ENCODE results near the gene TEAD3. TPM values are rescaled to one million over a fixed set of nuclear protein-coding genes. Genes with fewer than 3 reads are reported as not detected.

TEAD3 gene
- total and polyA plus RNA-seq, 10 of the 15 experiments (the other 5 are each of a cell fraction or from before 2014, with no cell fraction given): 0.02 to 0.28 (median 0.18) TPM; not detected in 5

GRCh38 chr6:35452183-35453090 lies 44.4 kb downstream of the TEAD3 start, which contains the start of gene FANCE (continued):
- TF ChIP-seq, protein P1, sequence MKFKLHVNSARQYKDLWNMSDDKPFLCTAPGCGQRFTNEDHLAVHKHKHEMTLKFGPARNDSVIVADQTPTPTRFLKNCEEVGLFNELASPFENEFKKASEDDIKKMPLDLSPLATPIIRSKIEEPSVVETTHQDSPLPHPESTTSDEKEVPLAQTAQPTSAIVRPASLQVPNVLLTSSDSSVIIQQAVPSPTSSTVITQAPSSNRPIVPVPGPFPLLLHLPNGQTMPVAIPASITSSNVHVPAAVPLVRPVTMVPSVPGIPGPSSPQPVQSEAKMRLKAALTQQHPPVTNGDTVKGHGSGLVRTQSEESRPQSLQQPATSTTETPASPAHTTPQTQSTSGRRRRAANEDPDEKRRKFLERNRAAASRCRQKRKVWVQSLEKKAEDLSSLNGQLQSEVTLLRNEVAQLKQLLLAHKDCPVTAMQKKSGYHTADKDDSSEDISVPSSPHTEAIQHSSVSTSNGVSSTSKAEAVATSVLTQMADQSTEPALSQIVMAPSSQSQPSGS (IDR thresholded peaks at IDR 0.05; ENCODE audit: low read length): no peak
- TF ChIP-seq, protein P2, sequence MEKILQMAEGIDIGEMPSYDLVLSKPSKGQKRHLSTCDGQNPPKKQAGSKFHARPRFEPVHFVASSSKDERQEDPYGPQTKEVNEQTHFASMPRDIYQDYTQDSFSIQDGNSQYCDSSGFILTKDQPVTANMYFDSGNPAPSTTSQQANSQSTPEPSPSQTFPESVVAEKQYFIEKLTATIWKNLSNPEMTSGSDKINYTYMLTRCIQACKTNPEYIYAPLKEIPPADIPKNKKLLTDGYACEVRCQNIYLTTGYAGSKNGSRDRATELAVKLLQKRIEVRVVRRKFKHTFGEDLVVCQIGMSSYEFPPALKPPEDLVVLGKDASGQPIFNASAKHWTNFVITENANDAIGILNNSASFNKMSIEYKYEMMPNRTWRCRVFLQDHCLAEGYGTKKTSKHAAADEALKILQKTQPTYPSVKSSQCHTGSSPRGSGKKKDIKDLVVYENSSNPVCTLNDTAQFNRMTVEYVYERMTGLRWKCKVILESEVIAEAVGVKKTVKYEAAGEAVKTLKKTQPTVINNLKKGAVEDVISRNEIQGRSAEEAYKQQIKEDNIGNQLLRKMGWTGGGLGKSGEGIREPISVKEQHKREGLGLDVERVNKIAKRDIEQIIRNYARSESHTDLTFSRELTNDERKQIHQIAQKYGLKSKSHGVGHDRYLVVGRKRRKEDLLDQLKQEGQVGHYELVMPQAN (conservative IDR thresholded peaks at IDR 0.05): peak; percentile 95
- TF ChIP-seq SUPT20H (IDR thresholded peaks at IDR 0.05; ENCODE audit: borderline replicate concordance, control insufficient read depth, low read depth, low read length) (no peak), LARP7 (IDR thresholded peaks at IDR 0.05) (peak; percentile 88), KLF5 (IDR thresholded peaks at IDR 0.05; ENCODE audit: partially characterized antibody) (peak; percentile 30), EP300 (IDR thresholded peaks at IDR 0.05; ENCODE audit: borderline replicate concordance in 1 of 2, control insufficient read depth in 1 of 2, low read depth in 2 of 2, low read length in 2 of 2) (no peak), GATAD2B (conservative IDR thresholded peaks at IDR 0.05; ENCODE audit: low read depth) (peak; percentile 84), NFYA (IDR thresholded peaks at IDR 0.05; ENCODE audit: borderline replicate concordance, low read depth, low read length) (no peak), PML (IDR thresholded peaks at IDR 0.05; ENCODE audit: low read length) (no peak), FOXM1 (IDR thresholded peaks at IDR 0.05; ENCODE audit: low read depth, low read length) (no peak), SREBF2 (IDR thresholded peaks at IDR 0.05; ENCODE audit: low read length) (no peak), USF2 (IDR thresholded peaks at IDR 0.05; ENCODE audit: borderline replicate concordance, low read depth, low read length) (no peak), ESRRA (IDR thresholded peaks at IDR 0.05; ENCODE audit: low read length) (no peak)
- TF ChIP-seq, protein P3, sequence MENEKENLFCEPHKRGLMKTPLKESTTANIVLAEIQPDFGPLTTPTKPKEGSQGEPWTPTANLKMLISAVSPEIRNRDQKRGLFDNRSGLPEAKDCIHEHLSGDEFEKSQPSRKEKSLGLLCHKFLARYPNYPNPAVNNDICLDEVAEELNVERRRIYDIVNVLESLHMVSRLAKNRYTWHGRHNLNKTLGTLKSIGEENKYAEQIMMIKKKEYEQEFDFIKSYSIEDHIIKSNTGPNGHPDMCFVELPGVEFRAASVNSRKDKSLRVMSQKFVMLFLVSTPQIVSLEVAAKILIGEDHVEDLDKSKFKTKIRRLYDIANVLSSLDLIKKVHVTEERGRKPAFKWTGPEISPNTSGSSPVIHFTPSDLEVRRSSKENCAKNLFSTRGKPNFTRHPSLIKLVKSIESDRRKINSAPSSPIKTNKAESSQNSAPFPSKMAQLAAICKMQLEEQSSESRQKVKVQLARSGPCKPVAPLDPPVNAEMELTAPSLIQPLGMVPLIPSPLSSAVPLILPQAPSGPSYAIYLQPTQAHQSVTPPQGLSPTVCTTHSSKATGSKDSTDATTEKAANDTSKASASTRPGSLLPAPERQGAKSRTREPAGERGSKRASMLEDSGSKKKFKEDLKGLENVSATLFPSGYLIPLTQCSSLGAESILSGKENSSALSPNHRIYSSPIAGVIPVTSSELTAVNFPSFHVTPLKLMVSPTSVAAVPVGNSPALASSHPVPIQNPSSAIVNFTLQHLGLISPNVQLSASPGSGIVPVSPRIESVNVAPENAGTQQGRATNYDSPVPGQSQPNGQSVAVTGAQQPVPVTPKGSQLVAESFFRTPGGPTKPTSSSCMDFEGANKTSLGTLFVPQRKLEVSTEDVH (IDR thresholded peaks at IDR 0.05; ENCODE audit: low read depth, partially characterized antibody): peak; percentile 70
- TF ChIP-seq, protein P4, sequence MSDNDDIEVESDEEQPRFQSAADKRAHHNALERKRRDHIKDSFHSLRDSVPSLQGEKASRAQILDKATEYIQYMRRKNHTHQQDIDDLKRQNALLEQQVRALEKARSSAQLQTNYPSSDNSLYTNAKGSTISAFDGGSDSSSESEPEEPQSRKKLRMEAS (IDR thresholded peaks at IDR 0.05; ENCODE audit: low read depth, low read length): 0 out of 2 replicates have a peak, but pooled peaks have one; percentile 21
- TF ChIP-seq, protein P5, sequence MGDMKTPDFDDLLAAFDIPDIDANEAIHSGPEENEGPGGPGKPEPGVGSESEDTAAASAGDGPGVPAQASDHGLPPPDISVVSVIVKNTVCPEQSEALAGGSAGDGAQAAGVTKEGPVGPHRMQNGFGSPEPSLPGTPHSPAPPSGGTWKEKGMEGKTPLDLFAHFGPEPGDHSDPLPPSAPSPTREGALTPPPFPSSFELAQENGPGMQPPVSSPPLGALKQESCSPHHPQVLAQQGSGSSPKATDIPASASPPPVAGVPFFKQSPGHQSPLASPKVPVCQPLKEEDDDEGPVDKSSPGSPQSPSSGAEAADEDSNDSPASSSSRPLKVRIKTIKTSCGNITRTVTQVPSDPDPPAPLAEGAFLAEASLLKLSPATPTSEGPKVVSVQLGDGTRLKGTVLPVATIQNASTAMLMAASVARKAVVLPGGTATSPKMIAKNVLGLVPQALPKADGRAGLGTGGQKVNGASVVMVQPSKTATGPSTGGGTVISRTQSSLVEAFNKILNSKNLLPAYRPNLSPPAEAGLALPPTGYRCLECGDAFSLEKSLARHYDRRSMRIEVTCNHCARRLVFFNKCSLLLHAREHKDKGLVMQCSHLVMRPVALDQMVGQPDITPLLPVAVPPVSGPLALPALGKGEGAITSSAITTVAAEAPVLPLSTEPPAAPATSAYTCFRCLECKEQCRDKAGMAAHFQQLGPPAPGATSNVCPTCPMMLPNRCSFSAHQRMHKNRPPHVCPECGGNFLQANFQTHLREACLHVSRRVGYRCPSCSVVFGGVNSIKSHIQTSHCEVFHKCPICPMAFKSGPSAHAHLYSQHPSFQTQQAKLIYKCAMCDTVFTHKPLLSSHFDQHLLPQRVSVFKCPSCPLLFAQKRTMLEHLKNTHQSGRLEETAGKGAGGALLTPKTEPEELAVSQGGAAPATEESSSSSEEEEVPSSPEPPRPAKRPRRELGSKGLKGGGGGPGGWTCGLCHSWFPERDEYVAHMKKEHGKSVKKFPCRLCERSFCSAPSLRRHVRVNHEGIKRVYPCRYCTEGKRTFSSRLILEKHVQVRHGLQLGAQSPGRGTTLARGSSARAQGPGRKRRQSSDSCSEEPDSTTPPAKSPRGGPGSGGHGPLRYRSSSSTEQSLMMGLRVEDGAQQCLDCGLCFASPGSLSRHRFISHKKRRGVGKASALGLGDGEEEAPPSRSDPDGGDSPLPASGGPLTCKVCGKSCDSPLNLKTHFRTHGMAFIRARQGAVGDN (IDR thresholded peaks at IDR 0.05): peak; percentile 23; the same call in 1 of the 2 replicates

Measured in GM12878 (cell line).